Calu3 (cell line): ENCODE results near the gene ICAM3. TPM values are rescaled to one million over a fixed set of nuclear protein-coding genes. Genes with fewer than 3 reads are reported as not detected.

Experiments
- BruUV-seq: library from RNA; stranded (reverse); fragments of 400-500 nt; replicated peaks from 2 replicates; lab custom pipeline; 2021; lab: Mats Ljungman, UMichigan
- CTCF ChIA-PET: fragments of 300-600 bp; sonication (Branson Sonifier 250); formaldehyde crosslinking; loops from one replicate; lab custom pipeline; 2022; ENCODE audit warnings: antibody characterized with exemption; lab: Charles Lee
- DNase-seq: peaks from one replicate; pipeline ENCODE4 v3.0.0; 2022
- H3K27ac Mint-ChIP-seq: one replicate; pipeline ENCODE4 v1.8.0; 2022; ENCODE audit warnings: mixed read lengths; ENCODE audit not compliant: unreplicated experiment
- H3K27me3 Mint-ChIP-seq: one replicate; pipeline ENCODE4 v1.8.0; 2022; ENCODE audit warnings: mixed read lengths; ENCODE audit not compliant: unreplicated experiment
- H3K36me3 Mint-ChIP-seq: one replicate; pipeline ENCODE4 v1.8.0; 2022; ENCODE audit warnings: mild to moderate bottlenecking, moderate library complexity, mixed read lengths; ENCODE audit not compliant: insufficient read depth, unreplicated experiment
- H3K4me1 Mint-ChIP-seq: one replicate; pipeline ENCODE4 v1.8.0; 2022; ENCODE audit warnings: mild to moderate bottlenecking, low read depth, mixed read lengths; ENCODE audit not compliant: unreplicated experiment
- H3K4me3 Mint-ChIP-seq: one replicate; pipeline ENCODE4 v1.8.0; 2022; ENCODE audit warnings: mild to moderate bottlenecking, low read depth, moderate library complexity, mixed read lengths; ENCODE audit not compliant: unreplicated experiment
- H3K9me3 Mint-ChIP-seq: one replicate; pipeline ENCODE4 v1.8.0; 2022; ENCODE audit warnings: low read depth, mixed read lengths; ENCODE audit not compliant: unreplicated experiment
- intact Hi-C: fragments of 100-400 bp; cut with micrococcal nuclease; formaldehyde crosslinking; loops from one replicate; pipeline ENCODE4 v1.10.0; 2022; ENCODE audit not compliant: unreplicated experiment
- total RNA-seq: library from RNA; stranded (reverse); gene quantifications from 2 replicates; pipeline ENCODE4 v1.2.3, GENCODE V29; 2022
- TF ChIP-seq, protein P1 (sequence below): fragments of 200-600 bp; IDR thresholded peaks from one replicate; pipeline ENCODE4 v1.8.0; 2022; ENCODE audit warnings: antibody characterized with exemption; ENCODE audit not compliant: unreplicated experiment

Gene ICAM3
- total RNA-seq, 1 experiment from 2014 or later: 10.8 TPM

DNA sequence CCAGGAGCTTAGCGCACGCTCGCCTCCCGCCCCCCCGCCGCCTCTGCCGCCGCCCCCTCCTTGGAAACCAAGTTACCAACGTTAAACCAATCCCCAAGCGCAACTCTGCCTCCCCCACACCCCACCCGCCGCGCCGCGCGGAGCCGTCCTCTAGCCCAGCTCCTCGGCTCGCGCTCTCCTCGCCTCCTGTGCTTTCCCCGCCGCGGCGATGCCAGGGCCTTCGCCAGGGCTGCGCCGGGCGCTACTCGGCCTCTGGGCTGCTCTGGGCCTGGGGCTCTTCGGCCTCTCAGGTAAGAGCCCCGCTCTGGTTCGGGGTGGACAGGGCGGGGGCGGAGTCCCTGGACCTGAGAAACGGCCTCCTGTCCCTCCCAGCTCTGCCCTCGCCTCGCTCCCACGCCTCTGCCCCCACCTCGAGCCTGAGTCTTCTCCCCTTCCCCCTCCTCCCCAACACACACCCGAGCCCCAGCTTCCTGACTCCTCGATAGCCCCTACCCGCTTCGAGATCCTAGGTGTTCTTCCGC, 49.5 kb downstream of the ICAM3 start, which contains the start of gene ICAM5:
TSS of gene ICAM5 (plus strand) at position 117 of the 521 bp plus-strand sequence. CDS start at position 209, 92 bp downstream.
- no TSS peak for BruUV-seq
- Mint-ChIP-seq H3K4me1 (peaks cover 15% of the 10 kb centered on the region), H3K27ac (peak within 1 kb of the TSS; percentile 77), H3K27me3 (peaks cover 30% of the 10 kb centered on the region), H3K4me3 (peak within 1 kb of the TSS; percentile 59), H3K36me3 (peaks cover 52% of the 10 kb centered on the region), H3K9me3 (no peaks in the 10 kb centered on the region)
- CTCF ChIA-PET: interaction anchor here (1.0 to 1.2 kb wide), 3 partner anchors 10 to 99 kb away, joined by 3 to 5 read pairs (median 3); no protein-coding TSS in a partner anchor
- intact Hi-C loops: no loop called here
- DNase-seq: no peak
- TF ChIP-seq, protein P1, sequence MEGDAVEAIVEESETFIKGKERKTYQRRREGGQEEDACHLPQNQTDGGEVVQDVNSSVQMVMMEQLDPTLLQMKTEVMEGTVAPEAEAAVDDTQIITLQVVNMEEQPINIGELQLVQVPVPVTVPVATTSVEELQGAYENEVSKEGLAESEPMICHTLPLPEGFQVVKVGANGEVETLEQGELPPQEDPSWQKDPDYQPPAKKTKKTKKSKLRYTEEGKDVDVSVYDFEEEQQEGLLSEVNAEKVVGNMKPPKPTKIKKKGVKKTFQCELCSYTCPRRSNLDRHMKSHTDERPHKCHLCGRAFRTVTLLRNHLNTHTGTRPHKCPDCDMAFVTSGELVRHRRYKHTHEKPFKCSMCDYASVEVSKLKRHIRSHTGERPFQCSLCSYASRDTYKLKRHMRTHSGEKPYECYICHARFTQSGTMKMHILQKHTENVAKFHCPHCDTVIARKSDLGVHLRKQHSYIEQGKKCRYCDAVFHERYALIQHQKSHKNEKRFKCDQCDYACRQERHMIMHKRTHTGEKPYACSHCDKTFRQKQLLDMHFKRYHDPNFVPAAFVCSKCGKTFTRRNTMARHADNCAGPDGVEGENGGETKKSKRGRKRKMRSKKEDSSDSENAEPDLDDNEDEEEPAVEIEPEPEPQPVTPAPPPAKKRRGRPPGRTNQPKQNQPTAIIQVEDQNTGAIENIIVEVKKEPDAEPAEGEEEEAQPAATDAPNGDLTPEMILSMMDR: no peak

DNA sequence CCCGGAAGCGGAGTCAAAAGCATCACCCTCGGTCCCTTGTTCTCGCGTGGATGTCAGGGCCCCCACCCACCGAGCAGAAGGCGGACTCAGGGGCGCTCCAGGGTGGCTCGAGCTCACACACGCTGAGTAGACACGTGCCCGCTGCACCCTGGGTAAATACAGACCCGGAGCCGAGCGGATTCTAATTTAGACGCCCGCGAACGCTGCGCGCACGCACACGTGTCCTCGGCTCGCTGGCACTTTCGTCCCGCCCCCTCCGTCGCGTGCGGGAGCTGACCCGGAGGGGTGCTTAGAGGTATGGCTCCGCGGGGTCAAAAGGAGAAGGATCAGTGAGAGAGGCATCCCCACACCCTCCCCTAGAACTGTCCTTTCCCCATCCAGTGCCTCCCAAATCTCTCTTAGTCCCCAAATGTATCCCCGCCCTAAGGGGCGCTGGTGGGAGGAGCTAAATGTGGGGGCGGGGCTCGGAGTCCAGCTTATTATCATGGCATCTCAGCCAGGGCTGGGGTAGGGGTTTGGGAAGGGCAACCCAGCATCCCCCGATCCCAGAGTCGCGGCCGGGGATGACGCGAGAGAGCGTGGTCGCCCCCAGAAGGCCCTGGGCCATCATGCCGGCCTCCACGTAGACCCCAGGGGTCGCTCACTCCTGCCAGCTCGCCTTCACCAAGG, 50.1 kb downstream of the ICAM3 start:
- CTCF ChIA-PET: interaction anchor here (1.0 to 1.2 kb wide), 3 partner anchors 11 to 99 kb away, joined by 3 to 5 read pairs (median 3); no protein-coding TSS in a partner anchor
- Mint-ChIP-seq H3K27ac (peak overlapping the region; percentile 77), H3K4me1 (peaks cover 15% of the 10 kb centered on the region), H3K4me3 (peak overlapping the region; percentile 59), H3K9me3 (no peaks in the 10 kb centered on the region), H3K27me3 (peaks cover 30% of the 10 kb centered on the region), H3K36me3 (peaks cover 52% of the 10 kb centered on the region)
- intact Hi-C loops: no loop called here
- DNase-seq: no peak
- BruUV-seq: no TSS peak
- TF ChIP-seq, protein P1: no peak

DNA sequence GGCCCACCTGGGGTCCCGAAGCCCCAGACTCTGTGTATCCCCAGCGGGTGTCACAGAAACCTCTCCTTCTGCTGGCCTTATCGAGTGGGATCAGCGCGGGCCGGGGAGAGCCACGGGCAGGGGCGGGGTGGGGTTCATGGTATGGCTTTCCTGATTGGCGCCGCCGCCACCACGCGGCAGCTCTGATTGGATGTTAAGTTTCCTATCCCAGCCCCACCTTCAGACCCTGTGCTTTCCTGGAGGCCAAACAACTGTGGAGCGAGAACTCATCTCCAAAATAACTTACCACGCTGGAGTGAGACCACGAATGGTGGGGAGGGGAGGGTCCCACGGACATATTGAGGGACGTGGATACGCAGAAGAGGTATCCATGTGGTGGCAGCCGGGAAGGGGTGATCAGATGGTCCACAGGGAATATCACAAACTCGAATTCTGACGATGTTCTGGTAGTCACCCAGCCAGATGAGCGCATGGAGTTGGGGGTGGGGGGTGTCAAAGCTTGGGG, 50.7 kb downstream of the ICAM3 start:
- Mint-ChIP-seq H3K4me1 (peaks cover 15% of the 10 kb centered on the region), H3K36me3 (peaks cover 55% of the 10 kb centered on the region), H3K4me3 (peak overlapping the region; percentile 59), H3K27ac (peak overlapping the region; percentile 77), H3K27me3 (peaks cover 29% of the 10 kb centered on the region), H3K9me3 (no peaks in the 10 kb centered on the region)
- peak; percentile 55 for DNase-seq
- TF ChIP-seq, protein P1: no peak
- BruUV-seq: no TSS peak
- CTCF ChIA-PET: interaction anchor here (1.0 to 1.2 kb wide), 3 partner anchors 11 to 100 kb away, joined by 3 to 5 read pairs (median 3); no protein-coding TSS in a partner anchor
- intact Hi-C loops: no loop called here

GRCh38 chr19:10286803-10287737, 52.4 kb downstream of the ICAM3 start, which contains the start of gene ICAM4:
TSS of gene ICAM4 (plus strand) at chr19:10286955. CDS start at chr19:10287013, 58 bp downstream.
- peaks cover 48% of the 10 kb centered on the region for H3K36me3 Mint-ChIP-seq
- peaks cover 17% of the 10 kb centered on the region for H3K27me3 Mint-ChIP-seq
- DNase-seq: no peak
- CTCF ChIA-PET: interaction anchor here (0.7 kb wide), 2 partner anchors 11 to 16 kb away, joined by 3 to 5 read pairs; partner anchors contain the start of gene ICAM1
- no peak within 1 kb of the TSS for H3K27ac Mint-ChIP-seq
- no TSS peak for BruUV-seq
- no peak within 1 kb of the TSS for H3K4me3 Mint-ChIP-seq
- TF ChIP-seq, protein P1: no peak
- intact Hi-C loops: no loop called here
- peaks cover 15% of the 10 kb centered on the region for H3K4me1 Mint-ChIP-seq
- H3K9me3 Mint-ChIP-seq: no peaks in the 10 kb centered on the region
